HepG2 (cell line): ENCODE measurements around the gene ANO3. TPM values are rescaled to one million over a fixed set of nuclear protein-coding genes. Genes with fewer than 3 reads are reported as not detected.

ENCODE experiments used
- ATAC-seq: fragments of 200-7000 bp; cut with Tn5 transposase; 3 replicates; pipeline ENCODE4 v1.9.1; 2020; ENCODE audit warnings: mild to moderate bottlenecking, moderate library complexity
- BruUV-seq: library from RNA; stranded (reverse); fragments of 400-500 nt; replicated peaks from 2 replicates; lab custom pipeline; 2021; lab: Mats Ljungman, UMichigan
- CTCF ChIA-PET: fragments of 300-600 bp; formaldehyde crosslinking; extraction: SDS; loops from one replicate; lab custom pipeline; 2021; ENCODE audit warnings: low total read pairs, inconsistent platforms, low intra/inter-chr PET ratio; lab: Yijun Ruan, JAX
- POLR2A ChIA-PET: fragments of 350-600 bp; sonication (Branson Sonifier 250); formaldehyde crosslinking; loops from one replicate; lab custom pipeline; 2020; ENCODE audit warnings: antibody characterized with exemption, inconsistent platforms; lab: Yijun Ruan, JAX
- DNase-seq: peaks from one replicate; pipeline ENCODE4 v3.0.0-alpha.2; 2015; ENCODE audit warnings: low spot score
- FAIRE-seq: peaks from 3 replicates; lab custom pipeline; 2011; peaks lifted over from hg19 to GRCh38; lab: Jason Lieb, UNC
- H2AFZ ChIP-seq: one replicate; pipeline ENCODE4 v1.6.1; 2011; ENCODE audit warnings: low read length, inconsistent platforms
- H3K27ac ChIP-seq: fragments of 300-600 bp; 3 replicates; pipeline ENCODE4 v1.8.0; 2011; ENCODE audit warnings: mixed run types, mild to moderate bottlenecking, mixed read lengths, low read length, inconsistent platforms; ENCODE audit not compliant: insufficient read depth; ENCODE audit errors: extremely low read length
- H3K27me3 ChIP-seq, 2 experiments: fragments of 200-600 bp in 1 of 2; 2 replicates in 1 of 2; 3 replicates in 1 of 2; pipeline versions ENCODE4 v1.6.0 to v1.8.0; 2011; ENCODE audit warnings: low read length in 2 of 2, mild to moderate bottlenecking in 2 of 2, moderate library complexity in 2 of 2, inconsistent platforms in 1 of 2; ENCODE audit not compliant: insufficient read depth in 2 of 2, control insufficient read depth in 1 of 2
- H3K36me3 ChIP-seq, 2 experiments: fragments of 200-600 bp in 1 of 2; replicated peaks in 1 of 2; 2 replicates in 1 of 2; 3 replicates in 1 of 2; pipeline versions ENCODE4 v1.5.1 to v1.8.0; 2011; ENCODE audit warnings: low read length in 2 of 2, inconsistent platforms in 1 of 2; ENCODE audit not compliant: insufficient read depth in 2 of 2, control insufficient read depth in 1 of 2
- H3K4me1 ChIP-seq: 2 replicates; pipeline ENCODE4 v1.5.1; 2012; ENCODE audit warnings: low read length, inconsistent platforms; ENCODE audit not compliant: insufficient read depth
- H3K4me2 ChIP-seq: 2 replicates; pipeline ENCODE4 v1.6.0; 2011; ENCODE audit warnings: low read depth, low read length, inconsistent platforms
- H3K4me3 ChIP-seq, 3 experiments: fragments of 200-600 bp in 1 of 3; sonication (generic), shearing (Covaris generic) in 1 of 3; replicated peaks in 1 of 3; 2 replicates each; pipeline ENCODE4 v1.5.1; 2011 to 2016; ENCODE audit warnings: low read length in 3 of 3, inconsistent platforms in 2 of 3, low read depth in 2 of 3, mild to moderate bottlenecking in 2 of 3, control low read depth in 1 of 3, mixed read lengths in 1 of 3; ENCODE audit not compliant: insufficient read depth in 1 of 3
- H3K79me2 ChIP-seq: one replicate; pipeline ENCODE4 v1.6.1; 2011; ENCODE audit warnings: low read length, inconsistent platforms; ENCODE audit not compliant: insufficient read depth
- H3K9ac ChIP-seq: 2 replicates; pipeline ENCODE4 v1.6.0; 2011; ENCODE audit warnings: mild to moderate bottlenecking, low read depth, low read length, inconsistent platforms; ENCODE audit not compliant: insufficient read depth
- H3K9me3 ChIP-seq: 2 replicates; pipeline ENCODE4 v1.5.1; 2012; ENCODE audit warnings: mild to moderate bottlenecking, low read length
- H4K20me1 ChIP-seq: 2 replicates; pipeline ENCODE4 v1.6.0; 2011; ENCODE audit warnings: inconsistent platforms, mild to moderate bottlenecking, low read length, moderate library complexity; ENCODE audit not compliant: insufficient read depth
- ARID2 ChIP-seq: sonication (generic); formaldehyde crosslinking; IDR thresholded peaks from 2 replicates; pipeline ENCODE4 v1.8.1; 2022; ENCODE audit warnings: mild to moderate bottlenecking, missing genetic modification reagents, borderline replicate concordance
- FIP1L1 ChIP-seq: fragments of 200-400 bp; formaldehyde crosslinking; IDR thresholded peaks from 2 replicates; pipeline ENCODE4 v1.6.1; 2018; ENCODE audit warnings: low read depth, mild to moderate bottlenecking, low read length, moderate library complexity, borderline replicate concordance; ENCODE audit not compliant: insufficient read depth
- FLYWCH1 ChIP-seq: sonication (generic); formaldehyde crosslinking; IDR thresholded peaks from 2 replicates; pipeline ENCODE4 v1.8.1; 2023; ENCODE audit warnings: mild to moderate bottlenecking, missing genetic modification reagents
- KLF16 ChIP-seq, 2 experiments: sonication (generic) in 1 of 2; formaldehyde crosslinking in 1 of 2; IDR thresholded peaks; 2 replicates each; pipeline versions ENCODE4 v1.6.1 to v1.8.0; 2016 to 2023; ENCODE audit warnings: missing genetic modification reagents in 2 of 2, missing compliant biosample characterization in 1 of 2
- TEAD3 ChIP-seq: optimal IDR thresholded peaks from 2 replicates; pipeline ENCODE3; 2016; ENCODE audit warnings: borderline replicate concordance
- TOPORS ChIP-seq: sonication (generic); formaldehyde crosslinking; IDR thresholded peaks from 2 replicates; pipeline ENCODE4 v1.8.0; 2023; ENCODE audit warnings: mild to moderate bottlenecking, missing genetic modification reagents
- ZFP37 ChIP-seq: sonication (generic); formaldehyde crosslinking; IDR thresholded peaks from 2 replicates; pipeline ENCODE4 v1.4.0; 2020; ENCODE audit warnings: missing genetic modification reagents, borderline replicate concordance
- ZNF225 ChIP-seq: sonication (generic); formaldehyde crosslinking; IDR thresholded peaks from 2 replicates; pipeline ENCODE4 v1.4.0; 2020; ENCODE audit warnings: mild to moderate bottlenecking, missing genetic modification reagents
- ZNF577 ChIP-seq: sonication (generic); formaldehyde crosslinking; IDR thresholded peaks from 2 replicates; pipeline ENCODE4 v1.4.0; 2020; ENCODE audit warnings: mild to moderate bottlenecking, low read depth, missing genetic modification reagents, borderline replicate concordance
- WGBS: methylation state at CpG from one replicate; pipeline ENCODE4 v1.1.6; 2017; ENCODE audit warnings: low lambda C conversion rate; 5-methylcytosine and 5-hydroxymethylcytosine counted together
- in situ Hi-C: cut with HindIII; loops from 2 replicates; pipeline ENCODE4 v1.10.0; 2017; ENCODE audit warnings: low pct_unique_long_range_greater_than_20kb; ENCODE audit not compliant: extremely low pct_ligation_motif_present
- intact Hi-C: fragments of 100-400 bp; cut with micrococcal nuclease; formaldehyde crosslinking; loops from one replicate; pipeline ENCODE4 v1.10.0; 2022; ENCODE audit not compliant: unreplicated experiment
- polyA plus RNA-seq, 8 experiments: library from polyadenylated mRNA; depleted of rRNA in 3 of 8; stranded (reverse) in 7 of 8; unstranded in 1 of 8; fragments of >200 nt; fragmentation: Illumina TruSeq in 4 of 8; extraction: Trizol in 4 of 8; gene quantifications; 2 replicates each; pipeline versions ENCODE4 v1.2.1 to v1.2.3, GENCODE V29; 2011 to 2016; ENCODE audit warnings: low read depth in 4 of 8, missing spikeins in 1 of 8, mixed read lengths in 1 of 8; ENCODE audit not compliant: insufficient read depth in 1 of 8
- total RNA-seq, 5 experiments: library from RNA; depleted of rRNA; stranded (reverse); fragments of >200 nt; fragmentation: Illumina TruSeq; extraction: Trizol; gene quantifications; 2 replicates each; pipeline ENCODE4 v1.2.3, GENCODE V29; 2016; ENCODE audit warnings: low read depth in 1 of 5
- TF ChIP-seq, protein P1 (sequence below): sonication (generic); formaldehyde crosslinking; IDR thresholded peaks from 2 replicates; pipeline ENCODE4 v1.8.0; 2022; ENCODE audit warnings: missing genetic modification reagents, mild to moderate bottlenecking, borderline replicate concordance
- TF ChIP-seq, protein P2 (sequence below): sonication (generic); formaldehyde crosslinking; IDR thresholded peaks from 2 replicates; pipeline ENCODE4 v1.5.1; 2020; ENCODE audit warnings: mild to moderate bottlenecking, missing genetic modification reagents, moderate library complexity

Gene ANO3
- total and polyA plus RNA-seq, 2 of the 13 experiments (the other 11 are each of a cell fraction or from before 2014, with no cell fraction given) = 0.17 to 0.44 TPM

DNA sequence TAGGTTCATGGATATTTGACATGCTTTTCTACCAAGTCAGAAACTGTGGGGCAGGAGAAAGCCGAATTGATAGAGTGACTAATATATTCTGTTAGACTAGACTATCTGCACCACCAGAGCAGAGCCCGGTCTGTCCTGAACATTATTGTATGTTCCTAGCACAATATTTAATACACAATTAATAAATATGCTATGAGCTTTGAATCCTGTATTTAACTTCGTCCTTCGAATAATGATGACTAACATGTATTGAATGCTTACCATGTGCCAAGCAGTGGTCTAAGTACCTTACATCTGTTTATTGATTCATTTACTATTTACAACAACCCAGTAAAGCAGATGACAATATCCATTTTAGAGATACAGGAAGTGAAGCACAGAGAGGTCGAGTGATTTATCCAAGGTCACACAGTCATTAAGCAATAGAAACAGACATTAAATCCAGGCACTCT lies 44.8 kb upstream of the ANO3 start:
- POLR2A ChIA-PET = no interaction called here

More for the DNA sequence above, 44.8 kb upstream of the ANO3 start:
- Histone ChIP-seq H3K79me2 (no peaks in the 10 kb centered on the region), H3K4me1 (no peaks in the 10 kb centered on the region), H3K9me3 (no peaks in the 10 kb centered on the region), H4K20me1 (no peaks in the 10 kb centered on the region), H3K27ac (no peak overlapping the region), H3K4me3 (no peak overlapping the region), H3K9ac (no peak overlapping the region), H3K27me3 (no peaks in the 10 kb centered on the region)
- WGBS = 35% methylated on average over 5 of the region's 5 CpGs
- CTCF ChIA-PET = no interaction called here
- in situ Hi-C loops = loop anchor here (25.0 kb wide), 1 partner anchor 875 kb away; no protein-coding TSS in a partner anchor
- BruUV-seq = no TSS peak
- ATAC-seq (no peak), DNase-seq (no peak)
- intact Hi-C loops = no loop called here
- TF ChIP-seq ZFP37 (CRISPR knock-in tag) (no peak), FIP1L1 (no peak), ZNF225 (no peak), TEAD3 (no peak), ARID2 (CRISPR knock-in tag) (no peak), KLF16 (CRISPR knock-in tag; IDR thresholded peaks at IDR 0.05) (no peak), TOPORS (CRISPR knock-in tag) (no peak), FLYWCH1 (CRISPR knock-in tag) (no peak), ZNF577 (CRISPR knock-in tag) (no peak)
- TF ChIP-seq, protein P1, sequence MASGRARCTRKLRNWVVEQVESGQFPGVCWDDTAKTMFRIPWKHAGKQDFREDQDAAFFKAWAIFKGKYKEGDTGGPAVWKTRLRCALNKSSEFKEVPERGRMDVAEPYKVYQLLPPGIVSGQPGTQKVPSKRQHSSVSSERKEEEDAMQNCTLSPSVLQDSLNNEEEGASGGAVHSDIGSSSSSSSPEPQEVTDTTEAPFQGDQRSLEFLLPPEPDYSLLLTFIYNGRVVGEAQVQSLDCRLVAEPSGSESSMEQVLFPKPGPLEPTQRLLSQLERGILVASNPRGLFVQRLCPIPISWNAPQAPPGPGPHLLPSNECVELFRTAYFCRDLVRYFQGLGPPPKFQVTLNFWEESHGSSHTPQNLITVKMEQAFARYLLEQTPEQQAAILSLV (CRISPR knock-in tag) = no peak
- TF ChIP-seq, protein P2, sequence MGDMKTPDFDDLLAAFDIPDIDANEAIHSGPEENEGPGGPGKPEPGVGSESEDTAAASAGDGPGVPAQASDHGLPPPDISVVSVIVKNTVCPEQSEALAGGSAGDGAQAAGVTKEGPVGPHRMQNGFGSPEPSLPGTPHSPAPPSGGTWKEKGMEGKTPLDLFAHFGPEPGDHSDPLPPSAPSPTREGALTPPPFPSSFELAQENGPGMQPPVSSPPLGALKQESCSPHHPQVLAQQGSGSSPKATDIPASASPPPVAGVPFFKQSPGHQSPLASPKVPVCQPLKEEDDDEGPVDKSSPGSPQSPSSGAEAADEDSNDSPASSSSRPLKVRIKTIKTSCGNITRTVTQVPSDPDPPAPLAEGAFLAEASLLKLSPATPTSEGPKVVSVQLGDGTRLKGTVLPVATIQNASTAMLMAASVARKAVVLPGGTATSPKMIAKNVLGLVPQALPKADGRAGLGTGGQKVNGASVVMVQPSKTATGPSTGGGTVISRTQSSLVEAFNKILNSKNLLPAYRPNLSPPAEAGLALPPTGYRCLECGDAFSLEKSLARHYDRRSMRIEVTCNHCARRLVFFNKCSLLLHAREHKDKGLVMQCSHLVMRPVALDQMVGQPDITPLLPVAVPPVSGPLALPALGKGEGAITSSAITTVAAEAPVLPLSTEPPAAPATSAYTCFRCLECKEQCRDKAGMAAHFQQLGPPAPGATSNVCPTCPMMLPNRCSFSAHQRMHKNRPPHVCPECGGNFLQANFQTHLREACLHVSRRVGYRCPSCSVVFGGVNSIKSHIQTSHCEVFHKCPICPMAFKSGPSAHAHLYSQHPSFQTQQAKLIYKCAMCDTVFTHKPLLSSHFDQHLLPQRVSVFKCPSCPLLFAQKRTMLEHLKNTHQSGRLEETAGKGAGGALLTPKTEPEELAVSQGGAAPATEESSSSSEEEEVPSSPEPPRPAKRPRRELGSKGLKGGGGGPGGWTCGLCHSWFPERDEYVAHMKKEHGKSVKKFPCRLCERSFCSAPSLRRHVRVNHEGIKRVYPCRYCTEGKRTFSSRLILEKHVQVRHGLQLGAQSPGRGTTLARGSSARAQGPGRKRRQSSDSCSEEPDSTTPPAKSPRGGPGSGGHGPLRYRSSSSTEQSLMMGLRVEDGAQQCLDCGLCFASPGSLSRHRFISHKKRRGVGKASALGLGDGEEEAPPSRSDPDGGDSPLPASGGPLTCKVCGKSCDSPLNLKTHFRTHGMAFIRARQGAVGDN (CRISPR knock-in tag) = no peak
- TF ChIP-seq, all 625 proteins: peak for 0
- Histone ChIP-seq H3K36me3 (no peaks in the 10 kb centered on the region), H3K4me2 (no peak overlapping the region), H2AFZ (no peak overlapping the region)
- FAIRE-seq = no peak
